GM23338 (cell line): ENCODE results near the gene C1orf116. TPM values are rescaled to one million over a fixed set of nuclear protein-coding genes. Genes with fewer than 3 reads are reported as not detected.

Experiments used
- ATAC-seq: fragments of 200-7000 bp; cut with Tn5 transposase; 3 replicates; pipeline ENCODE4 v1.9.1; 2020
- DNase-seq: peaks from one replicate; pipeline ENCODE4 v3.0.0-alpha.2; 2015; ENCODE audit warnings: low spot score
- H2AFZ ChIP-seq: fragments of 200-600 bp; sonication (generic); 2 replicates; pipeline ENCODE4 v1.8.0; 2016; ENCODE audit warnings: antibody characterized with exemption, mild to moderate bottlenecking, moderate library complexity
- H3F3A ChIP-seq: fragments of 200-600 bp; sonication (generic); replicated peaks from 2 replicates; pipeline ENCODE4 v1.8.0; 2017; ENCODE audit warnings: antibody characterized with exemption, mixed run types, low read depth
- H3K27ac ChIP-seq: fragments of 200-600 bp; sonication (generic); 2 replicates; pipeline ENCODE4 v1.6.1; 2016; ENCODE audit warnings: low read depth
- H3K27me3 ChIP-seq: fragments of 200-600 bp; sonication (generic); 2 replicates; pipeline ENCODE4 v1.8.0; 2016; ENCODE audit warnings: mild to moderate bottlenecking, mixed run types, moderate library complexity; ENCODE audit not compliant: insufficient read depth
- H3K36me3 ChIP-seq: fragments of 200-600 bp; sonication (generic); 2 replicates; pipeline ENCODE4 v1.8.0; 2016; ENCODE audit warnings: mild to moderate bottlenecking; ENCODE audit not compliant: insufficient read depth
- H3K4me1 ChIP-seq: fragments of 200-600 bp; sonication (generic); 2 replicates; pipeline ENCODE4 v1.8.0; 2016; ENCODE audit warnings: mild to moderate bottlenecking, moderate library complexity; ENCODE audit not compliant: insufficient read depth
- H3K4me2 ChIP-seq: fragments of 200-600 bp; sonication (generic); 2 replicates; pipeline ENCODE4 v1.7.1; 2017; ENCODE audit warnings: mixed run types
- H3K4me3 ChIP-seq: fragments of 200-600 bp; sonication (generic); 2 replicates; pipeline ENCODE4 v1.6.1; 2016; ENCODE audit warnings: mixed run types
- H3K79me2 ChIP-seq: fragments of 200-600 bp; sonication (generic); replicated peaks from 2 replicates; pipeline ENCODE4 v1.8.0; 2017; ENCODE audit warnings: mild to moderate bottlenecking; ENCODE audit not compliant: insufficient read depth
- H3K9me2 ChIP-seq: fragments of 200-600 bp; sonication (generic); 2 replicates; pipeline ENCODE4 v1.8.0; 2017; ENCODE audit not compliant: insufficient read depth
- H4K20me1 ChIP-seq: fragments of 200-600 bp; sonication (generic); replicated peaks from 2 replicates; pipeline ENCODE4 v1.8.0; 2017; ENCODE audit warnings: mild to moderate bottlenecking; ENCODE audit not compliant: insufficient read depth
- H3K27ac Mint-ChIP-seq: 2 replicates; pipeline ENCODE4 v1.8.0; 2020; ENCODE audit warnings: inconsistent platforms, mild to moderate bottlenecking, moderate library complexity, mixed read lengths
- H3K27me3 Mint-ChIP-seq: 3 replicates; pipeline ENCODE4 v1.8.0; 2022; ENCODE audit warnings: low read depth, mild to moderate bottlenecking, moderate library complexity, mixed read lengths, inconsistent platforms; ENCODE audit not compliant: insufficient read depth, poor library complexity
- H3K36me3 Mint-ChIP-seq: 3 replicates; pipeline ENCODE4 v1.8.0; 2021; ENCODE audit warnings: low read depth, mild to moderate bottlenecking, inconsistent platforms, moderate library complexity, mixed read lengths
- H3K4me1 Mint-ChIP-seq: 3 replicates; pipeline ENCODE4 v1.8.0; 2020; ENCODE audit warnings: mild to moderate bottlenecking, inconsistent platforms, mixed read lengths
- H3K4me3 Mint-ChIP-seq: 3 replicates; pipeline ENCODE4 v1.8.0; 2021; ENCODE audit warnings: moderate library complexity, mild to moderate bottlenecking, inconsistent platforms, mixed read lengths
- H3K9me3 Mint-ChIP-seq: 3 replicates; pipeline ENCODE4 v1.8.0; 2020; ENCODE audit warnings: moderate library complexity, mild to moderate bottlenecking, inconsistent platforms, mixed read lengths
- CREB1 ChIP-seq: fragments of 250-450 bp; sonication (Bioruptor Pico); IDR thresholded peaks from 2 replicates; pipeline ENCODE4 v1.5.0; 2020; ENCODE audit warnings: low read depth, mild to moderate bottlenecking, moderate library complexity
- CTCF ChIP-seq, 2 experiments: fragments of 200-600 bp in 1 of 2; sonication (generic) in 1 of 2; conservative IDR thresholded peaks; 2 replicates each; pipeline versions ENCODE4 v1.5.1 to v1.6.1; 2016 to 2017; ENCODE audit warnings: antibody characterized with exemption in 2 of 2, low read depth in 2 of 2, mild to moderate bottlenecking in 2 of 2, moderate library complexity in 1 of 2
- EZH2 ChIP-seq: fragments of 200-600 bp; sonication (generic); IDR thresholded peaks from one replicate; pipeline ENCODE4 v1.8.0; 2017; ENCODE audit warnings: antibody characterized with exemption, mild to moderate bottlenecking, low read depth; ENCODE audit not compliant: unreplicated experiment
- JUNB ChIP-seq: IDR thresholded peaks from one replicate; pipeline ENCODE4 v1.6.1; 2016; ENCODE audit warnings: antibody characterized with exemption; ENCODE audit not compliant: unreplicated experiment
- STAT1 ChIP-seq: IDR thresholded peaks from one replicate; pipeline ENCODE4 v1.6.1; 2016; ENCODE audit warnings: antibody characterized with exemption; ENCODE audit not compliant: unreplicated experiment
- ZNF114 ChIP-seq: fragments of 250-450 bp; sonication (Bioruptor Pico); IDR thresholded peaks from 2 replicates; pipeline ENCODE4 v1.5.0; 2020; ENCODE audit warnings: mild to moderate bottlenecking, moderate library complexity
- polyA plus RNA-seq: library from polyadenylated mRNA; unstranded; fragments of >200 nt; fragmentation: Nextera tagmentation; extraction: Ambion mirVana; gene quantifications from 2 replicates; pipeline ENCODE4 v1.2.1, GENCODE V29; 2016
- total RNA-seq: library from RNA; depleted of rRNA; stranded (reverse); fragments of >200 nt; shearing (Covaris generic); gene quantifications from 2 replicates; pipeline ENCODE4 v1.2.3, GENCODE V29; 2014
- TF ChIP-seq, protein P1 (sequence below): IDR thresholded peaks from 2 replicates; pipeline ENCODE4 v1.6.1; 2016; ENCODE audit warnings: antibody characterized with exemption
- TF ChIP-seq, protein P2 (sequence below): fragments of 250-450 bp; sonication (Bioruptor Pico); IDR thresholded peaks from 2 replicates; pipeline ENCODE4 v1.5.0; 2020; ENCODE audit warnings: mild to moderate bottlenecking, moderate library complexity
- TF ChIP-seq, protein P3 (sequence below): IDR thresholded peaks from one replicate; pipeline ENCODE4 v1.6.1; 2018; ENCODE audit warnings: antibody characterized with exemption; ENCODE audit not compliant: unreplicated experiment

Gene C1orf116
- total and polyA plus RNA-seq, 2 experiments from 2014 or later: 2.3 to 5.3 TPM

DNA sequence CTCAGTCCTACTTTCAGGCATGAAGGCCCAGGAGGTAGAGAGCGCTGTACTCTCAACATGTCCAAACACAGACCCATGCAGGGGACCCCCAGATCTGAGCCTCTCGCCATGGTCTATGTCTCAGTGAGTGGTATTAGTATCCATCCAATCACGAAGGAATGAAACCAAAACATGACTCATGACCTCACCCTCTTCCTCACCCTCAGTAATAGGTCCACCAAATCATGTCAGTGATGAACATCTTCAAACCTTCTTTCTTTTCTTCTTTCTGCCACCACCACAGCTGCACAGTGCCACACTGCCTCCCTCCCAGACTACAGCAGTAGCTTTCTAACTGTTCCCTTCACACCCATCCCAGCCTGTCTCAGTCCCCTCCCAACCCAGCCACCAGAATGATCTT lies 16.8 kb downstream of the C1orf116 start:
- Mint-ChIP-seq H3K27me3 (peaks cover 3% of the 10 kb centered on the region), H3K4me3 (no peak overlapping the region), H3K27ac (no peak overlapping the region), H3K4me1 (no peaks in the 10 kb centered on the region), H3K36me3 (no peaks in the 10 kb centered on the region), H3K9me3 (no peaks in the 10 kb centered on the region)
- no peak overlapping the region for H3K27ac ChIP-seq
- H3K4me1 ChIP-seq: no peaks in the 10 kb centered on the region
- DNase-seq (no peak), ATAC-seq (no peak)
- no peaks in the 10 kb centered on the region for H3K36me3 ChIP-seq
- H3K79me2 ChIP-seq: no peaks in the 10 kb centered on the region
- H2AFZ ChIP-seq: no peak overlapping the region
- no peaks in the 10 kb centered on the region; the same call in 1 of the 2 replicates for H4K20me1 ChIP-seq
- no peak overlapping the region for H3K4me2 ChIP-seq
- TF ChIP-seq CREB1 (CRISPR knock-in tag): no peak
- TF ChIP-seq, protein P1, sequence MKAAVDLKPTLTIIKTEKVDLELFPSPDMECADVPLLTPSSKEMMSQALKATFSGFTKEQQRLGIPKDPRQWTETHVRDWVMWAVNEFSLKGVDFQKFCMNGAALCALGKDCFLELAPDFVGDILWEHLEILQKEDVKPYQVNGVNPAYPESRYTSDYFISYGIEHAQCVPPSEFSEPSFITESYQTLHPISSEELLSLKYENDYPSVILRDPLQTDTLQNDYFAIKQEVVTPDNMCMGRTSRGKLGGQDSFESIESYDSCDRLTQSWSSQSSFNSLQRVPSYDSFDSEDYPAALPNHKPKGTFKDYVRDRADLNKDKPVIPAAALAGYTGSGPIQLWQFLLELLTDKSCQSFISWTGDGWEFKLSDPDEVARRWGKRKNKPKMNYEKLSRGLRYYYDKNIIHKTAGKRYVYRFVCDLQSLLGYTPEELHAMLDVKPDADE: no peak
- TF ChIP-seq, protein P2, sequence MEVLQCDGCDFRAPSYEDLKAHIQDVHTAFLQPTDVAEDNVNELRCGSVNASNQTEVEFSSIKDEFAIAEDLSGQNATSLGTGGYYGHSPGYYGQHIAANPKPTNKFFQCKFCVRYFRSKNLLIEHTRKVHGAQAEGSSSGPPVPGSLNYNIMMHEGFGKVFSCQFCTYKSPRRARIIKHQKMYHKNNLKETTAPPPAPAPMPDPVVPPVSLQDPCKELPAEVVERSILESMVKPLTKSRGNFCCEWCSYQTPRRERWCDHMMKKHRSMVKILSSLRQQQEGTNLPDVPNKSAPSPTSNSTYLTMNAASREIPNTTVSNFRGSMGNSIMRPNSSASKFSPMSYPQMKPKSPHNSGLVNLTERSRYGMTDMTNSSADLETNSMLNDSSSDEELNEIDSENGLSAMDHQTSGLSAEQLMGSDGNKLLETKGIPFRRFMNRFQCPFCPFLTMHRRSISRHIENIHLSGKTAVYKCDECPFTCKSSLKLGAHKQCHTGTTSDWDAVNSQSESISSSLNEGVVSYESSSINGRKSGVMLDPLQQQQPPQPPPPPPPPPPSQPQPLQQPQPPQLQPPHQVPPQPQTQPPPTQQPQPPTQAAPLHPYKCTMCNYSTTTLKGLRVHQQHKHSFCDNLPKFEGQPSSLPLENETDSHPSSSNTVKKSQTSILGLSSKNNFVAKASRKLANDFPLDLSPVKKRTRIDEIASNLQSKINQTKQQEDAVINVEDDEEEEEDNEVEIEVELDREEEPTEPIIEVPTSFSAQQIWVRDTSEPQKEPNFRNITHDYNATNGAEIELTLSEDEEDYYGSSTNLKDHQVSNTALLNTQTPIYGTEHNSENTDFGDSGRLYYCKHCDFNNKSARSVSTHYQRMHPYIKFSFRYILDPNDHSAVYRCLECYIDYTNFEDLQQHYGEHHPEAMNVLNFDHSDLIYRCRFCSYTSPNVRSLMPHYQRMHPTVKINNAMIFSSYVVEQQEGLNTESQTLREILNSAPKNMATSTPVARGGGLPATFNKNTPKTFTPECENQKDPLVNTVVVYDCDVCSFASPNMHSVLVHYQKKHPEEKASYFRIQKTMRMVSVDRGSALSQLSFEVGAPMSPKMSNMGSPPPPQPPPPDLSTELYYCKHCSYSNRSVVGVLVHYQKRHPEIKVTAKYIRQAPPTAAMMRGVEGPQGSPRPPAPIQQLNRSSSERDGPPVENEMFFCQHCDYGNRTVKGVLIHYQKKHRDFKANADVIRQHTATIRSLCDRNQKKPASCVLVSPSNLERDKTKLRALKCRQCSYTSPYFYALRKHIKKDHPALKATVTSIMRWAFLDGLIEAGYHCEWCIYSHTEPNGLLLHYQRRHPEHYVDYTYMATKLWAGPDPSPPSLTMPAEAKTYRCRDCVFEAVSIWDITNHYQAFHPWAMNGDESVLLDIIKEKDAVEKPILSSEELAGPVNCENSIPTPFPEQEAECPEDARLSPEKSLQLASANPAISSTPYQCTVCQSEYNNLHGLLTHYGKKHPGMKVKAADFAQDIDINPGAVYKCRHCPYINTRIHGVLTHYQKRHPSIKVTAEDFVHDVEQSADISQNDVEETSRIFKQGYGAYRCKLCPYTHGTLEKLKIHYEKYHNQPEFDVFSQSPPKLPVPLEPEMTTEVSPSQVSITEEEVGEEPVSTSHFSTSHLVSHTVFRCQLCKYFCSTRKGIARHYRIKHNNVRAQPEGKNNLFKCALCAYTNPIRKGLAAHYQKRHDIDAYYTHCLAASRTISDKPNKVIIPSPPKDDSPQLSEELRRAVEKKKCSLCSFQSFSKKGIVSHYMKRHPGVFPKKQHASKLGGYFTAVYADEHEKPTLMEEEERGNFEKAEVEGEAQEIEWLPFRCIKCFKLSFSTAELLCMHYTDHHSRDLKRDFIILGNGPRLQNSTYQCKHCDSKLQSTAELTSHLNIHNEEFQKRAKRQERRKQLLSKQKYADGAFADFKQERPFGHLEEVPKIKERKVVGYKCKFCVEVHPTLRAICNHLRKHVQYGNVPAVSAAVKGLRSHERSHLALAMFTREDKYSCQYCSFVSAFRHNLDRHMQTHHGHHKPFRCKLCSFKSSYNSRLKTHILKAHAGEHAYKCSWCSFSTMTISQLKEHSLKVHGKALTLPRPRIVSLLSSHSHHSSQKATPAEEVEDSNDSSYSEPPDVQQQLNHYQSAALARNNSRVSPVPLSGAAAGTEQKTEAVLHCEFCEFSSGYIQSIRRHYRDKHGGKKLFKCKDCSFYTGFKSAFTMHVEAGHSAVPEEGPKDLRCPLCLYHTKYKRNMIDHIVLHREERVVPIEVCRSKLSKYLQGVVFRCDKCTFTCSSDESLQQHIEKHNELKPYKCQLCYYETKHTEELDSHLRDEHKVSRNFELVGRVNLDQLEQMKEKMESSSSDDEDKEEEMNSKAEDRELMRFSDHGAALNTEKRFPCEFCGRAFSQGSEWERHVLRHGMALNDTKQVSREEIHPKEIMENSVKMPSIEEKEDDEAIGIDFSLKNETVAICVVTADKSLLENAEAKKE (CRISPR knock-in tag): no peak
- TF ChIP-seq STAT1: no peak
- TF ChIP-seq ZNF114 (CRISPR knock-in tag): no peak
- TF ChIP-seq JUNB: no peak
- TF ChIP-seq EZH2: no peak
- TF ChIP-seq CTCF (conservative IDR thresholded peaks at IDR 0.05; ENCODE audit: low read depth in 2 of 2): no peak
- TF ChIP-seq, protein P3, sequence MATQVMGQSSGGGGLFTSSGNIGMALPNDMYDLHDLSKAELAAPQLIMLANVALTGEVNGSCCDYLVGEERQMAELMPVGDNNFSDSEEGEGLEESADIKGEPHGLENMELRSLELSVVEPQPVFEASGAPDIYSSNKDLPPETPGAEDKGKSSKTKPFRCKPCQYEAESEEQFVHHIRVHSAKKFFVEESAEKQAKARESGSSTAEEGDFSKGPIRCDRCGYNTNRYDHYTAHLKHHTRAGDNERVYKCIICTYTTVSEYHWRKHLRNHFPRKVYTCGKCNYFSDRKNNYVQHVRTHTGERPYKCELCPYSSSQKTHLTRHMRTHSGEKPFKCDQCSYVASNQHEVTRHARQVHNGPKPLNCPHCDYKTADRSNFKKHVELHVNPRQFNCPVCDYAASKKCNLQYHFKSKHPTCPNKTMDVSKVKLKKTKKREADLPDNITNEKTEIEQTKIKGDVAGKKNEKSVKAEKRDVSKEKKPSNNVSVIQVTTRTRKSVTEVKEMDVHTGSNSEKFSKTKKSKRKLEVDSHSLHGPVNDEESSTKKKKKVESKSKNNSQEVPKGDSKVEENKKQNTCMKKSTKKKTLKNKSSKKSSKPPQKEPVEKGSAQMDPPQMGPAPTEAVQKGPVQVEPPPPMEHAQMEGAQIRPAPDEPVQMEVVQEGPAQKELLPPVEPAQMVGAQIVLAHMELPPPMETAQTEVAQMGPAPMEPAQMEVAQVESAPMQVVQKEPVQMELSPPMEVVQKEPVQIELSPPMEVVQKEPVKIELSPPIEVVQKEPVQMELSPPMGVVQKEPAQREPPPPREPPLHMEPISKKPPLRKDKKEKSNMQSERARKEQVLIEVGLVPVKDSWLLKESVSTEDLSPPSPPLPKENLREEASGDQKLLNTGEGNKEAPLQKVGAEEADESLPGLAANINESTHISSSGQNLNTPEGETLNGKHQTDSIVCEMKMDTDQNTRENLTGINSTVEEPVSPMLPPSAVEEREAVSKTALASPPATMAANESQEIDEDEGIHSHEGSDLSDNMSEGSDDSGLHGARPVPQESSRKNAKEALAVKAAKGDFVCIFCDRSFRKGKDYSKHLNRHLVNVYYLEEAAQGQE: no peak
- no peaks in the 10 kb centered on the region for H3F3A ChIP-seq
- H3K4me3 ChIP-seq: no peak overlapping the region
- peaks cover 11% of the 10 kb centered on the region; the same call in 1 of the 2 replicates for H3K9me2 ChIP-seq
- H3K27me3 ChIP-seq: no peaks in the 10 kb centered on the region
